HUDEP-2 (cell line): Measurements from ENCODE around the gene AMMECR1L.
"Not testable (repeated sequence)": the region's sequence is repeated elsewhere in the genome, so short reads cannot be mapped to it uniquely, and the experiment has no call there.

Source experiments
- DNase-seq, 76 experiments: peaks; one replicate each; lab custom pipeline; 2025; ENCODE audit not compliant: unreplicated experiment in 76 of 76; lab: John Stamatoyannopoulos, UW

The AMMECR1L gene

DNA sequence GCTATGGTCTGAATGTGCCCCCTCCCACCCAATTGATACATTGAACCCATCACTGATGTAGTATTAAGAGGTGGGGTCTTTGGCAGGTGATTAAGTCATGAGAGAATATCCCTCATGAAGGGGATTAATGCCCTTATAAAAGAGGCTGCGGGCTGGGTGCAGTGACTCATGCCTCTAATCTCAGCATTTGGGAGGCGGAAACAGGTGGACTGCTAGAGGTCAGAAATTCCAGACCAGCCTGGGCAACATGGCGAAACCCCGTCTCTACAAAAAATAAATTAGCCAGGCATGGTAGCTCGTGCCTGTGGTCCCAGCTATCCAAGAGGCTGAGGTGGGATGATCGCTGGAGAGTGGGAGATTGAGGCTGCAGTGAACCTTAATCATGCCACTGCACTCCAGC lies 42.1 kb downstream of the AMMECR1L start:
- DNase-seq: no peak

DNA sequence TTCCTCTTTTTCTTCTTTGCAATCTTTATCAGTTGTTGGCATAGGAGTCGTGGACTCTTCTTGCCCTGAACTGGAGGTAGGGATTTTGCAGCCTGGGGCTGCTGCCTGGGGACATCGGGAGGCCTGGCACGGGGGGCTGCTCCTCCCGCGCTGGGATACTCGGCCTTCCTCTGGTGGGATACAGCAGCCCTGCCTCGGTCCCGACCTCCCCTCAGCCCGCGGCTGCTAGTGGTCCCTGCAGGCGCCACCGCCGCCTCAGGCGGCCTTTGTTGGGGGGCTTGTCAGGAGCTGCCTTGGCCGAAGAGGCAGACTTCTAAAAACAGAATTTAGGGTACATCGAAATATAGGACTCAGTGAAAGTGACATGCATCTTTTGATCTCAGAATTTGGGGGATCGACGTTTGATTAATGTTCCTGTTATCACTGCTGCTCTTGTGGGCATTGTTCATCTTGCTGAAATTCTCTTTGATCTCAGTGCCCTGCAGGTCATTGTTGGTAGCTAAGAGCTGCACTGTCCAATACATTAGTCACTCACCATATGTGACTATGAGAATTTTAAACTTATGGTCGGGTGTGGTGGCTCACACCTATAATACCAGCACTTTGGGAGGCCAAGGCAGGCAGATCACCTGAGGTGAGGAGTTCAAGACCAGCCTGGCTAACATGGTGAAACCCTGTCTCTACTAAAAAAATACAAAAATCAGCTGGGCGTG lies 44.1 kb downstream of the AMMECR1L start:
- DNase-seq: no peak

- no peak for DNase-seq
These were observed 44.9 kb downstream of the AMMECR1L start for GRCh38 chr2:127840893-127841292.

GRCh38 chr2:127834951-127835350 lies 50.8 kb downstream of the AMMECR1L start:
- DNase-seq: no peak

DNA sequence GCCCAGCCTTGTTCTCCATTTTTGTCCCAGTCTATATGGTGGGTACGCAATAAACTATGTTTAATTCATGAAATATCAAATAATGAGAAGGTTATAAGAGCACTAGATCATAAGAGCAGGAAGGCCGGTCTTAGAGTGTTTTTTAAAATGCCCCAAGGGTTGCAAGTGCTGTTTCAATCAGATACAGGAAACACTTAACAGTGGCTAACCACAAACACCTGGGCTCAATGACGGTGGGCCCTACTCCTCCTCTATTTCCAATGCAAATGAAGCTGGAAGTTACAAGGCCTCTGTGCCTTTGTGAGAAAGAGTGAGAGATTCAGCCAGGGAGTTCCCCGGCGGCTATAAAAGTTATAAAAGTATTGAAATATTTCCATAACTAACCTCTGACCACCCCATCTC lies 55.9 kb downstream of the AMMECR1L start:
- DNase-seq: no peak

DNA sequence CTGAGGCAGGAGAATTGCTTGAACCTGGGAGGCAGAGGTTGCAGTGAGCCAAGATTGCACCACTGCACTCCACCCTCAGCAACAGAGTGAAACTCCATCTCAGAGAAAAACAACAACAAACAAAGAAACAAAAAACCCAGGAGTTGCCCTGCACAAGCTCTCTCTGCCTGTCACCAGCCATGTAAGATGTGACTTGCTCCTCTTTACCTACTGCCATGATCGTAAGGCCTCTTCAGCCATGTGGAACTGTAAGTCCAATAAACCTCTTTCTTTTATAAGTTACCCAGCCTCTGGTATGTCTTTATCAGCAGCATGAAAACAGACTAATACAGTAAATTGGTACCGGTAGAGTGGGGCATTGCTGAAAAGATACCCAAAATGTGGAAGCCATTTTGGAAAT lies 59.0 kb downstream of the AMMECR1L start:
- DNase-seq: not testable (repeated sequence)

DNA sequence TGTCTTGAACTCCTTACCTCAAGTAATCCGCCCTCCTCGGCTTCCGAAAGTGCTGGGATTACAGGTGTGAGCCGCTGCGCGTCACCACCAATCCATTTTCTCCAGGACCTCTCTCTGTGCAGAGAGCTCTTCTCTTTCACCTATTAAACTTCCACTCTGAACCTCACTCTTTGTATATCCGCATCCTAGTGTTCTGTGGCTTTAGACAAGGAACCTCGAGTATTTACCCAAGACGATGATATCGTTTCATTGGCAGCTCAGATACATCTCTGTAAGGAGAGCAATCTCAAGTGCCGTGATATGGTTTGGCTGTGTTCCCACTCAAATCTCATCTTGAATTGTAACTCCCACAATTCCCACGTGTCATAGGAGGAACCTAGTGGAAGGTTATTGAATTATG lies 59.7 kb downstream of the AMMECR1L start:
- DNase-seq: no peak

GRCh38 chr2:127820080-127820668 lies 65.6 kb downstream of the AMMECR1L start:
- DNase-seq: peak in 1 of 76 experiments; percentile 2

DNA sequence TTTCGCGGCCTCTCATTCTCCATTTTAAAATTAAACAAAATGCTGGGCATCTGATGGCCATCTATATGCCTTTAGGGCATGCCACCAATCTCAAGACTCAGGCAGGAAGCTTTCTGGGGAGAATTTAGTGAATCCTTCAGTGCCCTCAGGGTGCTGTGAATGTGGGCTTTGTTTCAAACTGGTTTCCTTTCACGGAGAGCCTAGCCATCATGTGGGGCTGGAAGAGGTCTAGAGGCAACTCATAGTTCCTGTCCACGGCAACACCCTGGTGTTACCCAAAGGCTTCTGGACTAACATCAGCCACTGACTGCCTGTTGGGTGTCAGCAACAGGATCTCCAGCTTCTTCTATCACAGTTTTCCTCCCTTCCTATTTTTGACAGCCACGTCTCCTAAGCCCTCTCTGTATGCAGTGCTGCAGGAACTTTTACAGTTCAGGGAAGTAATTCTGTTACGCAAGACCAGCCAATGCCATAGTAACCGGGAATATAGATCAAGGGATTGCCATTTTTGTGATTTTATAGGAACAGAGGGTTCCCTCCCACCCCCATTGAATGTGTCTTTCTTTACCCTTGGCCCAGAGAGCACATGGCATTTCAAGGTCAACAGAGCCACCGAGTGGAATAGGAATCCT lies 66.8 kb downstream of the AMMECR1L start:
- DNase-seq: no peak

GRCh38 chr2:127818241-127818640 lies 67.5 kb downstream of the AMMECR1L start:
- no peak for DNase-seq

- DNase-seq: no peak
These were observed 71.1 kb downstream of the AMMECR1L start for GRCh38 chr2:127814677-127815076.

DNA sequence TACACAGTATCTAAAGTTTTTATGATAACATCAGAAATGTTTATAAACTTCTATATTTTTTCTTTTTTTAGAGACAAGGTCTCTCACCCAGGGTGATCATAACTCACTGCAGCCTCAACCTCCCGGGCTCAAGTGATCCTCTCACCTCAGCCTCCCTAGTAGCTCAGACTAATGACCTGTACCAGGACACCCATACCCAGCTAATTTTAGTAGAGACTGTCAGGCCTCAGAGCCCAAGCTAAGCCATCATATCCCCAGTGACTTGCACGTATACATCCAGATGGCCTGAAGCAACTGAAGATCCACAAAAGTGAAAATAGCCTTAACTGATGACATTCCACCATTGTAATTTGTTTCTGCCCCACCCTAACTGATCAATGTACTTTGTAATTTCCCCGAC lies 73.3 kb downstream of the AMMECR1L start:
- not testable (repeated sequence) for DNase-seq
